ENCODE measurements around the gene EAF1.

EAF1 gene

GRCh38 chr3:15428539-15428938 is 1.1 kb downstream of the EAF1 start:
- in situ Hi-C loops (cut with HindIII; ENCODE audit: low sequenced_read_pairs): no loop called here
- no peak for TF ChIP-seq CTCF (IDR thresholded peaks at IDR 0.05; ENCODE audit: low read depth, low read length, missing control alignments)

GRCh38 chr3:15429080-15429479 is 1.7 kb downstream of the EAF1 start:
- TF ChIP-seq CTCF (IDR thresholded peaks at IDR 0.05; ENCODE audit: low read depth, low read length, missing control alignments): no peak
- H3K4me3 ChIP-seq (ENCODE audit: low read depth, low read length): peak overlapping the region; percentile 71
- in situ Hi-C loops (cut with HindIII; ENCODE audit: low sequenced_read_pairs): no loop called here
- DNase-seq (ENCODE audit: low read depth): no peak

More at GRCh38 chr3:15428539-15428938, 1.1 kb downstream of the EAF1 start:
- DNase-seq (ENCODE audit: low read depth): no peak
- H3K4me3 ChIP-seq (ENCODE audit: low read depth, low read length): peak overlapping the region; percentile 71

GRCh38 chr3:15430624-15431023 is 3.2 kb downstream of the EAF1 start:
- no peak overlapping the region for H3K4me3 ChIP-seq (ENCODE audit: low read depth, low read length)
- no peak for DNase-seq (ENCODE audit: low read depth)
- in situ Hi-C loops (cut with HindIII; ENCODE audit: low sequenced_read_pairs): no loop called here
- no peak for TF ChIP-seq CTCF (IDR thresholded peaks at IDR 0.05; ENCODE audit: low read depth, low read length, missing control alignments)

- in situ Hi-C loops (cut with HindIII; ENCODE audit: low sequenced_read_pairs): no loop called here
Measured at GRCh38 chr3:15431256-15431837, 3.9 kb downstream of the EAF1 start.

GRCh38 chr3:15433531-15433930 is 6.1 kb downstream of the EAF1 start:
- in situ Hi-C loops (cut with HindIII; ENCODE audit: low sequenced_read_pairs): no loop called here
- no peak for DNase-seq (ENCODE audit: low read depth)
- H3K4me3 ChIP-seq (ENCODE audit: low read depth, low read length): no peak overlapping the region
- TF ChIP-seq CTCF (IDR thresholded peaks at IDR 0.05; ENCODE audit: low read depth, low read length, missing control alignments): no peak

More at GRCh38 chr3:15431256-15431837, 3.9 kb downstream of the EAF1 start:
- TF ChIP-seq CTCF (IDR thresholded peaks at IDR 0.05; ENCODE audit: low read depth, low read length, missing control alignments): no peak
- H3K4me3 ChIP-seq (ENCODE audit: low read depth, low read length): no peak overlapping the region
- DNase-seq (ENCODE audit: low read depth): no peak

- in situ Hi-C loops (cut with HindIII; ENCODE audit: low sequenced_read_pairs): no loop called here
- H3K4me3 ChIP-seq (ENCODE audit: low read depth, low read length): no peak overlapping the region
- no peak for DNase-seq (ENCODE audit: low read depth)
- TF ChIP-seq CTCF (IDR thresholded peaks at IDR 0.05; ENCODE audit: low read depth, low read length, missing control alignments): no peak
Measured at GRCh38 chr3:15434756-15435155, 7.4 kb downstream of the EAF1 start.
